HG03108 (cell line): Measurements from ENCODE around the gene ARAP3.

Source experiments
- ATAC-seq: cut with Tn5 transposase; IDR thresholded peaks from one replicate; pipeline ENCODE4 v1.9.1; 2021; ENCODE audit warnings: moderate library complexity; ENCODE audit not compliant: unreplicated experiment

The ARAP3 gene

DNA sequence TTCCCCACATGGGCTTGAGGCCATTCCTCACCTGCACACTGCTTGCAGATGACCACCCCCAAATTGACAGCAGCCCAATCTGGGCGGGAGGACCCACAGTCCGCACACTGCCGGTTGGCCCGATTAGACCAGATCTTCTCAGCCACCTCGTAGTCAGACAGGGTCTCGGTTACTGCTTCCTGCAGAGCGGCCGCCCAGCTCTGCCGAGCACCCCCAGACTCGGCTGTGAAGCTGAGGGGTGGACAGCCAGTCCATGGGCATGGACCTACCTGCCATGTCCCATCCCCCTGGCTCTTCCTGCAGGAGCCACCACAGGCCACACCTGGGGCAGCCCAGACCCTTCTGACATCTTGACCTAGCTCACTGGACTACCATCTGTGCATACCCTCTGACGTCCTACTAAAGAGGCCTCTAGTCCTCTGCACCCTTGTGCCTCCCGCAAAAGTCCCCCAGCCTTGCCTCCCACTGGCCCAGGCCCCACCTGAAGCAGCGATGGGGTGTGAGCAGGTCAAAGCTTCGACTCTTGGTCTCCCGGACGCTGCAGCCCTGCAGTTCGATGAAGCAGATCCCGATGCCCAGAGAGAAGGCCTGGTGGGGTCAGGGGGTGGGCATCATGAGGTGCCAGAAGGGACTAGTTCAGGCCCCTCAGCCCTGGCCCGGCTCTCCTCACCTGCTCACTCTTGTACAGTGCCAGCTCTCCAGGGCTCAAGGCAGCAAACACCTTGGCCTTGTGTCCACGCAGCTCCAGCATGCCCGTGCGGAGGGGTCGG is 9.8 kb downstream of the ARAP3 start:
- ATAC-seq: no peak

DNA sequence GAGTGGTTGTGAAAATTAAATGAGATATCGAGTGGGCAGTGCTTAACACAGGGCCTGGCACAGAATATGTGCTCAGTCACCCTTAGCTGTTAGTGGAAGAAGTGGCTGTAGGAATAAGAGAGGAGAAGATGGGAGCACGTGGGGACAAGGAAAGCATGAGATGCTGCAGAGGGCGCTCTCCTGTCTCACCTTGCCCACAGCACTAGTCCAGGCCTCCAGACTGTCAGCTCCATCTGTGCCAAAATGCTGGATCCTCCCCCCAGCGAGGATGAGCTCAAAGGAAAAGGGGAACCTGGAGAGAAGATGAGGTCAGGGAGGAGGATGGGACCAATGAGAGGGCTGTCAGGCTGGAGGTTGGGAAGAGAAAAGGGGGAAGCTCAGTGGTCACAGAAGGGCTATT is 12.5 kb downstream of the ARAP3 start:
- ATAC-seq: no peak

DNA sequence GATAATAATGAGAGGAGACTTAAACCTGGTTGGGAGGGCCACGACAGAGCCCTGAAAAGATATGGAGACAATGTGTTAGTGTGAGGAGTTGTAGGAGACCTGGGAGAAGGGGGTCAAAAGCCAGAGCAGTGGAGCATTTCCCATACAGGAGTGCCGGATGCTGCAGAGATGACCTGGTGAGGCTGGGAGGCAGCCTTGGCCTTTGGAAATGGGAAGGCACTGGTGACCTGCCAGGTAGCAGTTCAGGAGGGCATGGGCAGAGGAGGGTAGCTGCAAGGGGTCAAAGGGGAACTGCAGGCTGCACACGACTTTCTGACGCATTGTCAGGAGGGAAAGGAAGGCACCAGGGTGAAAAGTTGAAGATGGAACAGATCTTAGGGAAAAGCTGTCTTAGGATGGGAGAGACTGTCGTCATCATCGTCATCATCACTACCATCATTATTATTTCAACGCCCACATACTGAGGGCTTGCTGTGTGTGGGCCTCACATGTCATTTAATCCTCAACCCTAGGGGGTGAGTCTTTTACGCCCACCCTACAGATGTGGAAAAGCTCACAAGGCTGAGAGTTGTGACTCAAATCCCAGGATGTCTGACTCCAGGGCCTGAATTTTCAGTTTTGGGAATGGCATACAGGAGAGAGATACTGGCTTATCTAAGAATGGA is 13.3 kb downstream of the ARAP3 start:
- no peak for ATAC-seq

DNA sequence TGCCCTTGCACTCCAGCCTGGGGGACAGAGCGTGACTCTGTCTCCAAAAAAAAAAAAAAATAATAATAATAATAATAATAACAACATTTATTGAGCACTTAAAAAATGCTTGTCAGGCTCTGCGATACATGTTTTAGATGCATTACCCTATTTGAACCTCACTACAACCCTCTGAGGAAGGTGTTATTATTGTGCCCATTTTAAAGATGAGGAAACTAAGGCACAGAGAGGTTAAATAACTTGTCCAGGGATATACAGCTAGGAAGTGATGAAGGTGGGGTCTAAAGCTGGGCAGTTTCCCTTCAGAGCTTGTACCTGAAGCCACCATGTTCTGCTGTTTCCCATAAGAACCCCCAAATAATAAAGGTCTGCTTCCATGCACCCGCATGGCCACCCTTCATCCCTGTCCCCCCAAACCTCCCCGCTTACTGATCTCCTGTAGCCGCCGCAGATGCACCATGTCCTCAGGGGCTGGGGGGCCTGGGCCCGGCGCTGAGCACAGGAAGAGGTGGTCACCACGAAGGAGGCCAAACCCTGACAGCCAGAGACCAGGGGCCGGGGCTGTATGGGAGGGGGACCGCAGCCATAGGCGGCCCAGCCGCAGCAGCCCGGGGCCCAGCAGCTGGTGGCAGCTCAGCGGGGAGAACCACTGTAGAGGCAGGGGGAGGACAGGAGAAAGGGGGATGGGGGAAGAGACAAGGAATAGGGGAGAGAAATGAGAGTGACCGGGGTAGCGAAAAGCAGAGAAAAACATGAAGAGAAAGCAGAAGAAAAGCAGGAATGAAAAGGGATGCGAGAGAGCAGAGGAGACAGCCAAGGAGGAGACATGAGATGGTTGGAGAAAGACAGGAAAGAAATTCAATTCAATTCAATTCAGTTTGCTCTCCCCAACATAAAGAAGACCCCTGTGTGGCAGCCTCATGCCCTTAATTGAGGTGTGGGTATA is 15.8 kb downstream of the ARAP3 start:
- no peak for ATAC-seq

DNA sequence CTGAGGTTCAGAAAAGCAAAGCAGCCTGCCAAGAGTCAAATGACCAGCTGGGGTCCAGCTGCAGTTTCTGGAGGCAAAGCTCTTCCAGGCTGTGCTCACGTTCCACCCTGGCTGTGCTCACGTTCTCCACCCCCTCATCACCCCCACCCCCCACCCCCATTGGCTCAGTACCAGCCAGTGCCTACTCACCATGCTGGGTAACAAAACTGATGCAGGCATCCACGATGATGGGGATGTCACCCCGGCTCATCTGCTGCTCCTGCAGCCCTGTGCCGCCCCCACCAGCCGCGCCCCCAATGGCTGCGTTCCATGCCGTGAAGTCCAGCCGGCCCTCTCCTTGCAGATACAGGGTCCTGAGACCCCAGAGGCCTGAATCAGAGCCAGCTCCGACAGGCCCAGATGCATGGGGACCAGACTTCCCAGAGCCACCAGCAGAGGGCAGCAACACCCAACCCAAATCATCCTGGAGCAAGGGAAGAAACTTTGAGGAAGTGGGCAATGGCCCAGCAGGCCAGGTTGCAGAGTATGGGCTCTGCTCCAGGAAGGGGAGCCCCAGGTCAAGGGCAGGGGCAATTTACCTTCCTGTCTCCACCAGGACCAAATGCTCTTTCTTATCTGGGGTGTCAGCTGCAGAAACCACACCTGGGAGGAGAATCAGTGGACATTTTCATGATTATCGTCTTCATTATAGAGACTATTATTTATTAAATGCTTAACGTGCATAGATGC is 17.1 kb downstream of the ARAP3 start:
- ATAC-seq: peak; percentile 96

DNA sequence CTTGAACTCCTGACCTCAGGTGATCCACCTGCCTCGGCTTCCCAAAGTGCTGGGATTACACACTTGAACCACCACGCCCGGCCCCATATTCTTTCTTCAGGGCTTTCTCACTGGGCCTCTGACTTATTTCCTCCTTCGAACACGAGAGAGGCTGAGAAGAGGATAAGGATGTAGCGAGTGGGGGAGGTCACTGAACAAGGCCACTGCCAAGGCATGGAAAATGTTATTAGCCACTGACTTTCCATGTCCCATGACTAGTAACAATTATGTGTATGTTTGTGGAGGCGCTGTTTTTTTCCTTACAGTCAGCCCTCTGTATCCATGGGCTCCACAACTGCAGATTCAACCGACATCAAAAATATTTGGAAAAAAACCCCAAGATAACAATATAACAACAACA is 18.5 kb downstream of the ARAP3 start:
- ATAC-seq: no peak

DNA sequence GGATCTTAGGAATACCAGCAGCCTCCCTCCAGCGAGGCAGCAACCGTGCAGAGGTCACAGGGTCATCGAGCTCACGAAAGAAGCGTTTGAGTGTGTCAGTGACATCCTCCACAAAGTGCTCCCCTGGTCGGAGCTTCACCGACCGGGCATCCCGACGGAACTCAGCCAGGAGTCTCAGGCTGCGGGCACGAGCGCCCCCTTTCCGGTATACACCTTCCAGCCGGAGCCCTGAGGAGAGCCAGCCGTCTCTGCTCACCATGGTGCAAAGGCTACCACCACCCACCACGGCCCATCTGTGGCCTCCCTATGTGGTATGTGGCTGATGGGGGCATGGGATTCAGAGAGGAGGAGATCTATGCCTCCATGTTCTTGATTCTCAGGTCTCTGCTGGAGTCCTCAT is 20.0 kb downstream of the ARAP3 start:
- ATAC-seq: no peak

DNA sequence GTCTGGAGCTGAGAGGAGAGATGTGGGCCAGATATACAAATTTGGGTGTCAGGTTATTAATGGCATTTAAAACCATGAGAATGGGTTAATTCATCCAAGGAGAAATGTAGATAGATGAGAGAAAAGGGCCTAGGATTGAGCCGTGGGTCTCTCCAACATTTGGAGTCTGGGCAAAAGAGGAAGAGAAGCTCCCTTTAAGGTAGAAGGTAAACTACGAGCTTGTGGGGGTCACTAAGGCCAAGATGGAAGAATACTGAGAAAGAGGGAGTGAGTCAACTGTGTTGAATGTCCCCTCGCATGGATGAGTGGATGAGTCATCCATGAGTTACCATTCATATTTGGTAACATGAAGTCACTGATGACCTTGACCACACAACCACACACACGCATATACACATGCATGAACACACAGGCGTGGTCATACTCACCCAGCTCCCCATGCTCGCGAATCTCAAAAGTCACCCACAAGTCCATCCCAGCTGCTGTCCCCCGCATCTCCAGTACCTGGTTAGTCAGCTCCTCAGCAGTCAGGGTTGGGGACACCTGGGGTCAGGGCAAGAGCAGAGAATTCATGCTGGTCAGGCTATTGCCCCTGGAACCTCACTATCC is 24.0 kb downstream of the ARAP3 start:
- ATAC-seq: no peak

DNA sequence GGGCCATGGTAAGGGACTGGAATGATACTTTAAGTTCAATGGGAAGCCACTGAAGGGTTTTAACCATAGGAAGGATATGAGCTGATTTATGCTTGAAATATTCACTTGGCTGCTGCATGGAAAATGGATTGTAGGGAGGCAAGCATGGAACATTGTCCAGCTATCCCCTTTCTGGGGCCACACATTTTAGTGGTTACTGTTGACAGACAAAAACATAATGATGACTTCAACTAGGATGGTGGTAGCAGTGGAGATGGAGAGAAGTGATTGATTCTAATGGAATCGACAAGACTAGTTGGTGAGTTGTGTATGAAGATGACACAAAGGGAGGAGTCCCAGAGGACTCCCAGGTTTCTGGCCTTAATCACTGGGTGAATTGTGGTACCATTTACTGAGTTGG is 24.6 kb downstream of the ARAP3 start:
- ATAC-seq: no peak

DNA sequence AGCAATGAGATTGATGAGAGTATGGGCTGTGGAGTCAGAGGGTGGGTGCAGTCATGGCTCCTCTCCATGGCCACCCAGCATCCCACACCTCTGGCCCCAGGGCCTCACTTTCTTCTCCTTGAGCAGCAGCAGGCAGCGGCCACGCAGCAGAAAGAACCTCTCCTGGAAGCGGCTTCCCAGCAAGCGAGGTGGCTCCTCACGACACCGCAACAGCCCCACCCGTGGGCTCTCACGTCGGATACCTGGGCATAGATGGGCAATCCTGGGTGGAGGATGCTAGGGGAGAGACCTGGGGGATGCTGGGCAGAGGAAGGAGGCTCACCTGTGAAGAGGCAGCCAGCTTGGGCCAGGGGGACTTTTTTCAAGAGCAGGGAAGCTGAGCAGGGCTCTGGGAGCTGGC is 25.6 kb downstream of the ARAP3 start:
- no peak for ATAC-seq

DNA sequence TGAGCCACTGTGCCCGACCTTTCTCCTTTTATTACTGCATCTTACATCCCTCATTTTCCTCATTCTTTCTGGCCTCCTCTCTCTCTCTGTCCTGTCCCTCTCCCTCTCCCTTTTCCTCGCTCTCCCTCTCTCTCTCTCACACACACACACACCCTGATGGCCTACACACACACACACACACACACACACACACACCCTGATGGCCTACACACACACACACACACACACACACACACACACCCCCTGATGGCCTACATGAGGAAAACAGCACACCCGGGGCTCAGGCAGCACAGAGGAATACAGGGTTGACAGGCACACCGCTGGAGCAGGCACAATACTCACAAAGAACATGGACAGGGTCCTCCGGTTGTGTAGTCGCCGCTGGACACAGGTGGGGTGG is 27.0 kb downstream of the ARAP3 start:
- ATAC-seq: no peak

DNA sequence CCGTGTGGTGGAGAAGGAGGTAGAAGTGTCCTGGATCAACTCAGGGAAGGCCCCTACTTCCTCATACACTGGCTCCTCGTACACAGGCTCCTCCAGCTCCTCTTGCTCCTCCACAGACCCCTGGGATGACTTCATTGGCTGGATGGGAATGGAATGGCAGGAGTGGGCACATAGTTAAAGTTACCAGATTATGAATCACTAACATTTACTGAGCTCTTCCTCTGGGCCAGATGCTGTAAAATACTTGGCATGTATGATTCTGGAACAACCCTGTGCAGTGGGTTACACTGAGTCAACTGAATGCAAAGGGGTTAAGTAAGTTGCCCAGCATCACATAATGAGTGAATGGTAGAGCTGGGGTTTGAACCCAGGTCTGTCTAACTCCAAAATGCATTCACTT is 27.7 kb downstream of the ARAP3 start:
- ATAC-seq: no peak

DNA sequence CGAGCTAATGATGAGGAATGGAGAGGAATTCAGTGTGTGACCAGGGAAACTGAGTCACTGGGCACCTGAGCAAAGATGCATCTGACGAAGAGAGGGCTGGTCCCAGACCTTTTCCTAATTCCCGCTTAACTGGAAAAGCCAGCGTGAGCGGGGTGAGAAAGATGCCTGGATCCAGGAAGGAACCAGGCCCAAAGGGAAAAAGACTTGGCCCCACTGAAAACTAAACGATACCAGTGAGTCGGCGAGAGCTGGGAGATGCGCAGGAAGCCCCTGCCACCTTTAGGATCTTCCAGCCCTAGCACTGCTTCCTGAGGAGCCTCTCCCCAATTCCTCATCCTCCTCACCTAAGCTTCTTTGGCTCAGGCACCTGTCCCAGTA is 30.3 kb downstream of the ARAP3 start:
- no peak for ATAC-seq

DNA sequence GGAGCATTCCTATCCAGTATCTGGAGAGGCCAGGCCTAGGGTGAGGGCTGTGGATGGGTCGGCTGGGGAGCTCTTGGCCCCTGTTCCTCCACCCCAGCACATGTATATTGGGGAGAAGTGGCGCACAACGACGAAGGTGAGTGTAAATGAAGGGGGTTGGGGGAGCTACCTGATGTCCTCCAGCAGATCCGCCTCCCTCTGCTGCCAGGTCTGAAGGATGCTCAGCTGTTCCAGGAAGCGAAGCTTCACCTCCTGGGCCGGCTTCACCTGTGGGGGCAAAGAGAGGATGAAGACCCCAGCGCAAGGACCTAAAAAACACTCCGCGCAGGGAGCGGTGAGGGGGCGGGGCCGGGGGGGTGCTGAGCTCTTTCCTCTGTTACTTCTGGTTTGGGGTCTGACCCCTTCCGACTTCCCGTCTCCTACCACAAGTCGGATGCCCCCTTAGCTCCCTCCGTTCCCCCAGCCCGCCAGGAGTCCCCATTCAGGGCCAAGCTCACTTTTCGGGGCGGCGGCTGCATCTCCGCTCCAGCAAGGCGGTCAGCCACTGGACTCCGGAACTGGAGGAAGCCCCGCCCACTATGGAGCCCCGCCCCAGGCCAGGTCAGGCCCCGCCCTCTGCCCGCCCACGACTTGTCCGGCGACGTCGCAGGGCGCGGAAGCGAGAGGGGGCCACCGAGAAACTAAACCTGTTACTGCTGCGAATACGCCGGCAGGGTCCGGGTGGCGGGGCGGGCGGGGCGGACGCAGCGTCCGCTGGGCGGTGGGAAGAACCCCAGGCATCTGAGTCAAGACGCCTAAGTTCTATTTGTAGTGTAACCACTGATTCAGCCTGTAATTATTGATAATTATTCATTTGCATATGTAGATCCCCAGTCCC is 30.9 kb downstream of the ARAP3 start, which contains the start of gene FCHSD1:
Gene FCHSD1, minus strand, starts transcription at position 568 of the 877 bp plus-strand sequence. Its CDS starts 50 bp downstream, at position 518.
- ATAC-seq: peak; percentile 91

DNA sequence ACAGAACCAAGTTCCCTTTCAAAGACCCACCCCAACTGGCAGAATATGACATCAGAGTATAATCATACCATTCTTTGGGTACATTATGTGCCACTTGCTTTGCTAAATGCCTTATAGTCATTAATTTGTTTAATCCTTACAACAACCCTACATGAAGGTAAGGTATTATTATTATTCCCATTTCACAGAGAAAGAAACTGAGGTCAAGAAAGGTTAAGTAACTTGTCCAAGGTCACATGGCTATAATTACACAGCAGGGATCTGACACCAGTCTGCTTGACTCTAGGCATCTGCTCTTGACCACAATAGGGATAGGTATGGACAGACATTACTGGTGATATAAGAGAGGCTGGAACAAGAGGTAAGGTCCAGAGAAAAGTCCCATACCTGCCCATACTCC is 32.1 kb downstream of the ARAP3 start:
- no peak for ATAC-seq

DNA sequence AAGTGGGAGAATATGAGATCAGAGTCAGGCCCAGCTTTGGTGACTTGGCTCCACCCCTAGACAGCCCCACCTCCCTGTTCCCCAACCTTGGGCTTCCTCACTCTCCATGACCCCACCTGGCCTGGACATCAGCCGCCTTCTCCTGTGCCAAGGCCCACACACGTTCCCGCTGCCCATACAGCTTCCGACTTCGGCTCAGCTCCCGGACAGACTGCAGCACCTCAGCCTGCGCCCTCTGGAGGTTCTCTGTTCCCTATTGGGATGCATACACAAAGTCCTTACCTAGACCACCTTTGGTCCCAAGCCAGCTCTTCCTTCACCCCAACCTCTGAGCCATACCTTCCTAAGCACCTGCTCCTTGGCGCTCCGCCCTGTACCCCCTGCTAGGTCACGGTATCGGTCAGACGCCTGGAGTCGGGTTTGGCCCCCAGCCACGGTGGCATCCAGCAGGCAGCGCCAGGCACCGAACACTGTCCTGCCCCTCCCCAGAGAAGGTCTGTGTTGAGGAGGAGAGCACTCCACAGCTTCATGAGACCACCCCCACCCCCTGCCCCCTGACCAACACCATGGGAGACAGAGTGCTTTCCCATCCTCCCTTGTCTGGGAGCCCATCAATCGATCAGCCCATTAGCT is 32.9 kb downstream of the ARAP3 start:
- ATAC-seq: no peak

DNA sequence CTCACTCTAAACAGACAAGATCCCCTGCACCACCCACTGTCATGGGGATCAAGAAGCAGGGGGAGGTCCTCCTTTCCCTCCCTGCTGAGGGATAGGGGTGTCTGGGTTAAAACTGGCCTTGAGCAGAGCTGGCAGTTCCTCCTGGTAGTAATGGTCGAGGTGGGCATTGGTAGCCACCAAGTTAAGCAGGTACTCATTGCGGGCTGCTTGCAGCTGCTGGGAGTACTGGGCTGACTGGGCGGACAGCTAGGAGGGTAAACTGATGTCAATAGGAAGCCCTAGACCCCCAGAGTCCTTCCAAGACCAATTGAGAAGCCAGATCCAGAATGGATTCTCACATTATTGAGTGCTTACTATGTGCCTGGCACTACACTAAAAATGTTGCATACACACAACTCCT is 34.2 kb downstream of the ARAP3 start:
- no peak for ATAC-seq

DNA sequence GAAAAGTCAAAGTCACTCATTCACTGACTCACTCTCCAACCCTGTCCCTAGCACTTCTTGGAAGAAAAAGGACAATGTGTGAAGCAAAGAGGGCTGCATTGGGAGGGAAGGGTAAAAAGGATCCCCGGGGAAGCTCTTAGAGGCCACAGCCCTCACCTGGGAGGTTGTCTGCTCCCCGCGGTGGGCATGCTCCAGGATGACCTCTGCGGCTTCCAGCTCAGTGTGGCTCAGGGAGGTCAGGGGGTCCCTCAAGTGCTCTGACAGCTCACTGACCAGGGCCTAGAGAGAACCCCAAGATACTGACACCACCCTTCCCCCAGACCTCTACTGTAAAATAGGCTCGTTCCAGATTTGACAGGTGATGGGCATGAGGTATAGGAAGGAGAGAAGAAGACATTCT is 34.8 kb downstream of the ARAP3 start:
- no peak for ATAC-seq

DNA sequence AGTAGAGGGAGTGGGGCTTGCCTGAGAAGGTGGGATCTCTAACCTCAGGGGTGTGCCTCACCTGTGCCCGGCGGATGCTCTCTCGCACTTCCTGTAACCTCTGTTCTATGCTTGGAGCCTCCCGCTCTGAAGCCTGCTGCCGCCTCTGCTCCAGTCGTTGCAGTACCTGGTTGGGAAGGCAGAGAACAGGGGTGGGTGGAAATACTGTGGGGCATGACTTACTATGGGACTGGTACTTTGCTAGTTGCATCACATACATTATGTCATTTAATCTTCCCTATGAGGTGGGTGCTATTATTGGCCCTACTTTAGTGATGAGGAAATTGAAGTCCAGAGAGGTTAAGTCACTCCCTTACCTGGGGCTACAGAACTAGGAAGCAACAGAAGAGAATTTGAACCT is 36.0 kb downstream of the ARAP3 start:
- ATAC-seq: no peak
